Activated gamma-delta T cell treated with Interleukin-2 at 50 U/mL for 16 hours (primary cell): Measurements from ENCODE around the gene ALDOC.

Experiments used
- DNase-seq: peaks from one replicate; pipeline ENCODE4 v3.0.0-alpha.2; 2020

ALDOC gene

GRCh38 chr17:28530250-28530649 lies 46.4 kb downstream of the ALDOC start:
- DNase-seq: no peak

GRCh38 chr17:28529013-28529400 lies 47.7 kb downstream of the ALDOC start:
- no peak for DNase-seq

- no peak for DNase-seq
Observed at GRCh38 chr17:28528327-28529012, 48.2 kb downstream of the ALDOC start.

- DNase-seq: no peak
Observed at GRCh38 chr17:28527859-28528258, 48.8 kb downstream of the ALDOC start.

GRCh38 chr17:28527181-28527681 lies 49.5 kb downstream of the ALDOC start:
- DNase-seq: no peak

GRCh38 chr17:28526381-28526780 lies 50.3 kb downstream of the ALDOC start:
- DNase-seq: no peak

GRCh38 chr17:28524476-28525424 lies 51.9 kb downstream of the ALDOC start:
- no peak for DNase-seq

GRCh38 chr17:28523876-28524275 lies 52.8 kb downstream of the ALDOC start:
- no peak for DNase-seq

GRCh38 chr17:28523186-28523585 lies 53.5 kb downstream of the ALDOC start:
- DNase-seq: no peak
